Measurements from ENCODE around the gene TUBGCP2.
"Not testable (repeated sequence)": the region's sequence is repeated elsewhere in the genome, so short reads cannot be mapped to it uniquely, and the experiment has no call there.

The TUBGCP2 gene

GRCh38 chr10:133242611-133243356 is 65.9 kb downstream of the TUBGCP2 start:
- DNase-seq = no peak

GRCh38 chr10:133241501-133242205 is 67.0 kb downstream of the TUBGCP2 start:
- no peak for DNase-seq

GRCh38 chr10:133239990-133240389 is 68.7 kb downstream of the TUBGCP2 start:
- no peak for DNase-seq

GRCh38 chr10:133238466-133238804 is 70.2 kb downstream of the TUBGCP2 start:
- no peak for DNase-seq

- DNase-seq = no peak
Measured at GRCh38 chr10:133237588-133238465, 70.8 kb downstream of the TUBGCP2 start, which contains the start of gene VENTX. Gene VENTX (plus strand): TSS chr10:133237855. CDS start chr10:133237915, 60 bp downstream.

- DNase-seq = no peak
Measured at GRCh38 chr10:133237241-133237587, 71.5 kb downstream of the TUBGCP2 start.

- DNase-seq = no peak
Measured at GRCh38 chr10:133236401-133237240, 72.1 kb downstream of the TUBGCP2 start.

GRCh38 chr10:133235932-133236331 is 72.7 kb downstream of the TUBGCP2 start:
- DNase-seq = no peak

- DNase-seq = no peak
Measured at GRCh38 chr10:133235265-133235855, 73.3 kb downstream of the TUBGCP2 start.

GRCh38 chr10:133234796-133235195 is 73.9 kb downstream of the TUBGCP2 start:
- DNase-seq = not testable (repeated sequence)

GRCh38 chr10:133231946-133232574 is 76.6 kb downstream of the TUBGCP2 start:
- no peak for DNase-seq

- DNase-seq = no peak
Measured at GRCh38 chr10:133231244-133231945, 77.3 kb downstream of the TUBGCP2 start.

GRCh38 chr10:133230387-133231195 is 78.1 kb downstream of the TUBGCP2 start:
- DNase-seq = no peak

GRCh38 chr10:133230044-133230361 is 78.7 kb downstream of the TUBGCP2 start, which contains the start of gene UTF1:
Gene UTF1 (plus strand): TSS chr10:133230217. CDS start chr10:133230289, 72 bp downstream.
- DNase-seq = no peak

- no peak for DNase-seq
Measured at GRCh38 chr10:133229265-133230043, 79.2 kb downstream of the TUBGCP2 start.

Measured in stimulated activated CD4-positive, alpha-beta T cell treated with anti-CD3 and anti-CD28 coated beads, Interleukin-4, amount 100 ng/mL, for 4 hours (primary cell).